ENCODE measurements around the gene FDX2.

FDX2 gene

DNA sequence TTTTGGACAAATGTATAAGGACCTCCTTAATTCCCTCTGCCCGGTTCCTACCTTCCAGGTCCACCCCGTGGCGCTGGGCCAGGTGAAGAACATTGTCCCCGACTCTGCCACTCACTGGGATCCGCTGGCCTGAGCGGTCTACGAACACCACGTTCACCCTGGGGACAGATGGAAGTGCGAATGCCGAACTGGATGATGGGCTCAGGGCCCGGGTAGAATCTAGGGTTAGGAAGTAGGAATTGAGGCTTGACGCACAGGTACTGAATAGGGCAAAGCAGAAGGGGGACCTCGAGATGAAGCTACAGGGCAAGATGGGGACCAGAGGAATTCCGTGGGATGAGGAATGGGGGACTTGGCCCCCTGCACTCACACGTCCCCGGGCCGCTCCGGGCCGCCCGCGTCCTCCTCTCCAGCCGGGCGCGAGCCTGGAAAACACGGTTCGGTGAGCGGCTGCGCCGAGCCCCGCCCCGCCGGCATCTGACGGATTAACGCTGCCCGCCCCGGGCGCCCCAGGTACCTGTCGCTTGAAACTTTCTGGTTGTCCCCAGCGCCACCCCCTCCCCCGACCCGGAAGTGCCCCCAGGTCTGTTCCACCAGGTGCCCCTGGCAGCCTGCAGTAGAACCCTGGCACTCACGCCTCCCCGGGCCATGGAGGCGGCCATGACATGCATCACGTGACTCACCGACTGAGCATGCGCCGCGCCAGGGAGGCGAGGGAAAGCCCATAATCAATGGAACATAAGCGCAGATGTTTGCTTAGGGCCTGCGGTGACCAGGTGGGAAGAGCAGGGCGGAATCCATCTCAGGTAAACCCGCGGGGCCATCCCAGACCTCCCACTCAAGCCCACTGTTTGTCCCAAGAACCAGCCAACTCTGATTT is at the start of gene FDX2:
FDX2 (minus strand) TSS at position 681 of the 880 bp plus-strand sequence; CDS start at position 662, 19 bp downstream.
- H3K36me3 ChIP-seq (ENCODE audit: insufficient read depth, low read length), result peaks cover 45% of the 10 kb centered on the region
- peak within 1 kb of the TSS; percentile 91 for H2AFZ ChIP-seq (ENCODE audit: low read depth, low read length)
- peak; percentile 89 for DNase-seq

DNA sequence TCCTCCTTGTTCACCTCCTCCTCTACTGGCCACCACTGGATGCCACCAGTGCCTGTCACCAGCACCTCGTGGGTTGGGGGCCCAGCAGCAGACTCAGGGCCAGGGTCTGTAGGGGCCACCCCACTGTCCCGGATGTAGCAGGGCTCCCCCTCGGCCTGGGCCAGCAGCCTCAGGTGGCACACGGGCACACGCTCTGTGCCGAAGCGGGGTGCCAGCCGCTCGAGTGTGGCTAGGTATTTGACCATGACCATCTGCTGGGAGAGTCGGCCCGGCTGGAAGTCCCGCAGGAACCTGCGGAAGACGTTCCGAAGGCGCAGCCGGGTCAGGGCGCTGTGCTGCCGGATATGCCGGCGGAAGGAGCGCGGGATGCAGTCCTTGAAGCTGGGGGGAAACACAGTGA is 49.7 kb upstream of the FDX2 start:
- Histone ChIP-seq H3K79me2 (ENCODE audit: insufficient read depth, low read length) (0 out of 2 replicates have a peak, but pooled peaks cover 3% of the 10 kb centered on the region), H3K27ac (ENCODE audit: low read length) (no peak overlapping the region), H2AFZ (ENCODE audit: low read depth, low read length) (no peak overlapping the region), H3K9ac (ENCODE audit: low read depth, low read length) (no peak overlapping the region), H4K20me1 (ENCODE audit: insufficient read depth, low read length) (peaks cover 11% of the 10 kb centered on the region), H3K36me3 (ENCODE audit: insufficient read depth, low read length) (peaks cover 81% of the 10 kb centered on the region), H3K9me3 (ENCODE audit: insufficient read depth, low read length, severe bottlenecking) (no peaks in the 10 kb centered on the region), H3K4me2 (ENCODE audit: insufficient read depth, low read length) (no peak overlapping the region), H3K27me3 (ENCODE audit: insufficient read depth, low read length, poor library complexity) (no peaks in the 10 kb centered on the region), H3K4me1 (ENCODE audit: insufficient read depth, low read length) (no peaks in the 10 kb centered on the region), H3K4me3 (ENCODE audit: low read depth in 1 of 2, low read length in 2 of 2) (no peak overlapping the region)
- DNase-seq (no peak), ATAC-seq (ENCODE audit: insufficient read depth, low read depth) (no peak)
- TF ChIP-seq EZH2 (IDR thresholded peaks at IDR 0.05; ENCODE audit: borderline replicate concordance, low read depth, low read length, severe bottlenecking), result no peak
- TF ChIP-seq, protein P1, sequence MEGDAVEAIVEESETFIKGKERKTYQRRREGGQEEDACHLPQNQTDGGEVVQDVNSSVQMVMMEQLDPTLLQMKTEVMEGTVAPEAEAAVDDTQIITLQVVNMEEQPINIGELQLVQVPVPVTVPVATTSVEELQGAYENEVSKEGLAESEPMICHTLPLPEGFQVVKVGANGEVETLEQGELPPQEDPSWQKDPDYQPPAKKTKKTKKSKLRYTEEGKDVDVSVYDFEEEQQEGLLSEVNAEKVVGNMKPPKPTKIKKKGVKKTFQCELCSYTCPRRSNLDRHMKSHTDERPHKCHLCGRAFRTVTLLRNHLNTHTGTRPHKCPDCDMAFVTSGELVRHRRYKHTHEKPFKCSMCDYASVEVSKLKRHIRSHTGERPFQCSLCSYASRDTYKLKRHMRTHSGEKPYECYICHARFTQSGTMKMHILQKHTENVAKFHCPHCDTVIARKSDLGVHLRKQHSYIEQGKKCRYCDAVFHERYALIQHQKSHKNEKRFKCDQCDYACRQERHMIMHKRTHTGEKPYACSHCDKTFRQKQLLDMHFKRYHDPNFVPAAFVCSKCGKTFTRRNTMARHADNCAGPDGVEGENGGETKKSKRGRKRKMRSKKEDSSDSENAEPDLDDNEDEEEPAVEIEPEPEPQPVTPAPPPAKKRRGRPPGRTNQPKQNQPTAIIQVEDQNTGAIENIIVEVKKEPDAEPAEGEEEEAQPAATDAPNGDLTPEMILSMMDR (IDR thresholded peaks at IDR 0.05; ENCODE audit: borderline replicate concordance, extremely low read depth, low read length, poor library complexity, severe bottlenecking), result no peak

More for the DNA sequence above, at the start of gene FDX2:
- Histone ChIP-seq H4K20me1 (ENCODE audit: insufficient read depth, low read length) (peaks cover 6% of the 10 kb centered on the region; the same call in 1 of the 2 replicates), H3K4me2 (ENCODE audit: insufficient read depth, low read length) (peak within 1 kb of the TSS; percentile 95), H3K27me3 (ENCODE audit: insufficient read depth, low read length, poor library complexity) (no peaks in the 10 kb centered on the region), H3K27ac (ENCODE audit: low read length) (peak within 1 kb of the TSS; percentile 66), H3K9ac (ENCODE audit: low read depth, low read length) (peak within 1 kb of the TSS; percentile 76), H3K79me2 (ENCODE audit: insufficient read depth, low read length) (peaks cover 16% of the 10 kb centered on the region), H3K4me1 (ENCODE audit: insufficient read depth, low read length) (peaks cover 23% of the 10 kb centered on the region), H3K9me3 (ENCODE audit: insufficient read depth, low read length, severe bottlenecking) (no peaks in the 10 kb centered on the region), H3K4me3 (ENCODE audit: low read depth in 1 of 2, low read length in 2 of 2) (peak within 1 kb of the TSS; percentile 73 to 98; a peak in 3 of 4 replicates)
- ATAC-seq (ENCODE audit: insufficient read depth, low read depth), result peak; percentile 91
- TF ChIP-seq, protein P1 (IDR thresholded peaks at IDR 0.05; ENCODE audit: borderline replicate concordance, extremely low read depth, low read length, poor library complexity, severe bottlenecking), result no peak
- TF ChIP-seq EZH2 (IDR thresholded peaks at IDR 0.05; ENCODE audit: borderline replicate concordance, low read depth, low read length, severe bottlenecking), result no peak

DNA sequence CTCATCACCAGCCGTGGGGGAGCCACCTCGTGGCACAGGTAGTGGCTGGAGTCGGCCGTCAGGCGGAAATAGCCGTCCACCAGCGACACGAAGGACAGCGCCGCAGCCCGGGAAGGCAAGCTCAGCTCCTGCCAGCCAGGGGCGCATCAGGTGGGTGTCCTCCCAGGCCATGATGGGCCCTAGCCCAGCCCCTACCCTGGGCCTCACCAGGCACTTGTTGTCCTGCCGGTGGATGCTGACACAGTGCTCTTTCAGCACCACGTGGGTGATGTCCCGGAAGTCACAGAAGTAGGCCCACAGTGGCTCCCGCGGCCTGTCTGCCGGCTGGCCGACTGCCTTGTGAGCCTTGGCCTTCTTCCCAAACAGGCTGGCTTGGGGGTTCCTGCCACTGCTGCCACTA is 48.8 kb upstream of the FDX2 start:
- DNase-seq (no peak), ATAC-seq (ENCODE audit: insufficient read depth, low read depth) (no peak)
- Histone ChIP-seq H3K27me3 (ENCODE audit: insufficient read depth, low read length, poor library complexity) (no peaks in the 10 kb centered on the region), H3K9ac (ENCODE audit: low read depth, low read length) (no peak overlapping the region), H3K36me3 (ENCODE audit: insufficient read depth, low read length) (peaks cover 85% of the 10 kb centered on the region), H3K9me3 (ENCODE audit: insufficient read depth, low read length, severe bottlenecking) (no peaks in the 10 kb centered on the region), H3K27ac (ENCODE audit: low read length) (no peak overlapping the region), H2AFZ (ENCODE audit: low read depth, low read length) (no peak overlapping the region), H3K79me2 (ENCODE audit: insufficient read depth, low read length) (0 out of 2 replicates have a peak, but pooled peaks cover 3% of the 10 kb centered on the region), H3K4me2 (ENCODE audit: insufficient read depth, low read length) (no peak overlapping the region), H4K20me1 (ENCODE audit: insufficient read depth, low read length) (peaks cover 11% of the 10 kb centered on the region), H3K4me3 (ENCODE audit: low read depth in 1 of 2, low read length in 2 of 2) (no peak overlapping the region), H3K4me1 (ENCODE audit: insufficient read depth, low read length) (no peaks in the 10 kb centered on the region)
- no peak for TF ChIP-seq EZH2 (IDR thresholded peaks at IDR 0.05; ENCODE audit: borderline replicate concordance, low read depth, low read length, severe bottlenecking)
- TF ChIP-seq, protein P1 (IDR thresholded peaks at IDR 0.05; ENCODE audit: borderline replicate concordance, extremely low read depth, low read length, poor library complexity, severe bottlenecking), result no peak

Measured in DND-41 (cell line).